EH (cell line): Measurements from ENCODE around the gene PARP12.
A peak's percentile ranks its signal among the peaks of the same experiment; 100 is the strongest.

ENCODE experiments used
- DNase-seq: peaks from one replicate; pipeline ENCODE4 v3.0.0-alpha.2; 2015; ENCODE audit warnings: low read depth

Gene PARP12

GRCh38 chr7:140059273-140060242, 3.2 kb downstream of the PARP12 start:
- DNase-seq = peak; percentile 95

DNA sequence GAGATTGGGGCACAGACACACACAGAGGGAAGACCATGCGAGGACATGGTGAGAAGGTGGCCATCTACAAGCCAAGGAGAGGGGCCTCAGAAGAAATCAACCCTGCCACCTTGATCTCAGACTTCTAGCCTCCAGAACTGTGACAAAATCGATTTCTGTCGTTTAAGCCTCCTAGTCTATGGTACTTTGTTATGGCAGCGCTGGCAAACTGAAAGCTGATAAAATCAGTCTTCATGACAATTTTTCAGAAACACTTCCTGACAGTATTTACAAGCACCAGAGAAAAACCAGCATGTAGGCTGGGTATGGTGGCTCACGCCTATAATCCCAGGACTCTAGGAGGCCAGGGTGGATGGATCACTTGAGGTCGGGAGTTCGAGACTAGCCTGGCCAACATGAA, 4.2 kb downstream of the PARP12 start:
- DNase-seq = no peak

GRCh38 chr7:140057143-140057535, 5.6 kb downstream of the PARP12 start:
- DNase-seq = no peak

DNA sequence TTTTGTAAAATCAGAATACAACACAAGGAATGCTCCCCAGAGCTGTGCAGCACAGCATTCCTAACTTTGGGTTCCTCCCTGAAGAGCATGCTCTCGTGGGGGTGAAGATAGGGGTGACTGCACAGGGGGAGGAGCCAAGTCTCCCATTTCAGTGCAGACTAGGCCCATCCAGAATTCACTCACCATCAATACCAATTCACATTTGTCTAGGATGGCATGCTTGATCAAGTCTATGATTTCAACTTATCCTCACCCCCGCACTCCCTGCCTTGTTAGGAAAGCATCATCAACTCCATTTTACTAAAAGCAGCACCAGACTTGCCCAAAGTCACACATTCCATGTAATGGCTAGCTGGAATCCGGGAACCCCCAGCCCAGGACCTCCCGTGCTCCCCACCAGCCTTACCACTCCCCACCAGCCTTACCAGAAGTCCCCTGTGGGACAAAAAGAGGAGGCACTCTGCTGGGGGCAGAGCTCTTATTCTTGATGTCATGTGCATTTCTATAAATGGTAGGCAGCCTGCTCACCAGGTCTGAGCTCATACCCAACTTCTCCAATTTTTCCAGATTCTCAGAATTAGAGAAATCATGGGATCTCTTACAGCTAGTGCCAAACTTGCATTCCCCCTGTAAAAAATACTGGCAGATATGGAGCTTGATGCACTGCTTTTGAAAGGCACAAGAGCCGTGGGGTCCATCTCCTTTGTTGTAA, 6.2 kb downstream of the PARP12 start:
- DNase-seq = no peak

- DNase-seq = no peak
Observed at GRCh38 chr7:140055833-140056232, 6.9 kb downstream of the PARP12 start.

DNA sequence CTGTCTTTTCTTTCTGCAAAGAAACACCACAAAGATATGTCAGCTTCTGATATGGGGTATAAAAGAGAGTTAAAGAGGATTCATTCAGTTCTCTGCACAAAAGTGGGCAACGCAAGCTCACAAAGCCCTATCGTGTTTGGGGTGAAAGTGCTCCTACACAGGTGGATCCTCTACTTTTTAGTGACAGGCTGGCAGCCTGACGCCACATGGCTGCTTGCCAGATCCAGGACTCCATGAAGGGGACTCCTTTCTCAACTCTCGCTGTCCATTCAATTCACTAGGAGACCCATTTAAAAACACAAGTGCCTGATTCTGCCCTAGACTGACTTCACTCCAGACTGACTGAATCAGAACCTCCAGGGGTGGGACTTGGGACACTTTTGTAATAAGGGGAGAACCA, 8.0 kb downstream of the PARP12 start:
- DNase-seq = no peak

DNA sequence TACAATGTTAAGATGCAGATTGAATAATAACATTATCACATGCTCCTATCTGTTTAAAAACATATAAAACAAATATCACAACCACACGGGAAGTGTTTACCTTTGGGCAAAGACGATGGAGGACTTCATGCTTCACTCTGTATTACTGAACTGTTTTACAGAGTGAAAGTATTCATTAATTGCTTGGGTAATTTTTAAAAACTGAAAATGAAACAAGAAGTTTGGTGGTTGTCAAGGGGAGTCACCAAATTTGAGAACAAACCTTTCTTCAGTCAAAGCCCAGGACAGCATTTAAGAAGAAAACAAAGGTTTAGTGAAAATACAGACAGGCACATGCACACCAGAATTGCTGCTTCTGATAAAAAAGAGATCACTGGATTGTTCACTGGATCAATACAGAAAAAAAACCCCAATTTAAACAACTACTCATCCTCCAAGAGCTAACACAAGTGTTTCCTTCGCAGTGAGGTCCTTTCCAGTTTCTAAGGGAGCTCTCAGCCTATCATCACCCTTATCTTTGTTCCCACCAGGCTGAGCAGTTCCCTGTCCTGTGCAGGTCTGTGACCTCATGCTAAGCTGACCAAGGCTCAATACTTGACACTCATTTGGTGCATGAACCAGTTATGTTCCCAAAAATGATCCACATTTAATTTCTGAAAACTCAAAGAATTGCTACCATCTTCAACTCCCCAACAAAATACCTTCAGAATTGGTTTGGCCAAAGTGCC, 8.8 kb downstream of the PARP12 start:
- no peak for DNase-seq

DNA sequence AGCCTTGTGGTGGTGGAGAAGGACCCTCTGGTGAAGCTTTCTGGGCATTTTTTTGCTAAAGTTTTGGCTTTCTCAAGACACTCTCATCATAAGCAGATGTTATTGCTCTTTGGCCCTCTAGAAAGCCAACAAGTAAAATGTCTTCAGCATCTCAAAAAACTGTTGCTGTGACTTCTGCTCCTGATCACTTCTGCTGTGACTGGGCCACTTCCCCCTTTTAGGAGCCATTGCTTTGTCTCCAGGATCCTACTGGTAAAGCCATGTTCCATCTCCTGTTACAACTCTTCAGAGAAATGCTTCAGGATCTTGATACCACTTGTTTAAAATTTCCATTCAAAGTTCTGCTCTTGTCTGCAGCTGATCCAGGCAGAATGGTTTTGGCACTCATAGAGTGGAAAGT, 10.9 kb downstream of the PARP12 start:
- DNase-seq = no peak

GRCh38 chr7:140050100-140050499, 12.7 kb downstream of the PARP12 start:
- DNase-seq = no peak

DNA sequence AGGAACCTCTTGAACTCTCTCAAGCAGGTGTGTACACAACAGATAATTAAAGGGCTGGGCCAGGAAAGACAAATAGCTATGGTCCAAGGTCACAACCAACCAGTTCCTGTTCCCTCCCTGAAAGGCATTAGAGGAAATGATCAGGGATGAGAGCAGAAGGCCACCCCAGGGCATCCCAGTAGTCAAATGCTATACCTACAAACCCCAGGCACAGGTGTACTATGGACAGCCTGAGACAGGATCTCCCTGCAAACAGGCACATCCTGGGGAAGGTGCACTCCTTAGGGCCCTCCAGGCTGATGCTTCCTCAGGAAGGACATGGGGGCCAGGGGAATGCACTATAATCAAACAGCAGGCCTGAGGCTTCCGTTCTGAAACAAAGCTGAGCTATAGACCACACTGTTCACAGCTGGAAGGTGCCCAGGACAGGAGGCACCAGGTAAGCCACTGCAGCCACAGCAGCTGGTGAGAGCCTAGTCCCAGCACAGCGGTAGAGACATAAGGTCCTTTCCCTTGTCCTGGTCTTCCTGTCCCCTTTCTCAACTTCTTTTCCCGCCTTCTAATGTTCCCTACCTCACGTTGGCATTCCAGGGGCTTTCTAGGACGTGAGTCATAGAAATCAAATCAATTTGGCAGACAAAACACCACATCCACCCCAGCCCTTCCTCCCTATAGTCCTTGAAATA, 13.3 kb downstream of the PARP12 start:
- DNase-seq = no peak

- DNase-seq = no peak
Observed at GRCh38 chr7:140048989-140049338, 13.8 kb downstream of the PARP12 start.

DNA sequence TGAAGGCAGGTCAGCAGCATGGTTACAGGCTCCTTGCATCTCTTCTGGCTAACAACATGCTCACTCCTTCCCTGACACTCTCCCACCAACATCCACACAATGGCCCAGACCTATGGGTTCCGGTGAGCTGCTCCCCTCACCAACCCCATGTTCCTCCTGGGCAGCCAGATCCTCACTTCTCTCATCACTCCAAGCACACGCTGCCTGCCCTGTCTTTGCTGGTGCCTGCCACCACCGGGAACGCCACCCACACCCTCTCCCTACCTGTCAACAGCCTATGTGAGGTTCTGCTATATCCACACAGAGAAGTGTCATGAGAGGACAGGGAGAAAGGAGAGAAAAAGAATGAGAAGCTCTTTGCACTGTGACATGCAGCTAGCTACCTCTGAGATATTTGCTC, 14.6 kb downstream of the PARP12 start:
- DNase-seq = no peak

DNA sequence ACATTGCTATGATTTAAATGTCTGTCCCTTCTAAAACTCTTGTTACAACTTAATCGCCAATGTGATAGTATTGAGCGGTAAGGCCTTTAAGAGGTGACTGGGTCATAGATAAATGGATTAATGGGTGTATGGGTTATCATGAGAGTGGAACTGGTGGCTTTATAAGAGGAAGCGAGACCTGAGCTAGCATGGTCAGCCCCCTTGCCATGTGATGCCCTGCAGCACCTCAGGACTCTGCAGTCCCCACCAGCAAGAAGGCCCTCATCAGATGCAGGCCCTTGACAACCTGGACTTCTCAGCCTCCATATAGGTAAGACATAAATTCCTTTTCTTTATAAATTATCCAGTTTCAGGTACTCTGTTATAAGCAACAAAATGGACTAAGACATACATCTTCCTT, 15.6 kb downstream of the PARP12 start:
- DNase-seq = no peak

DNA sequence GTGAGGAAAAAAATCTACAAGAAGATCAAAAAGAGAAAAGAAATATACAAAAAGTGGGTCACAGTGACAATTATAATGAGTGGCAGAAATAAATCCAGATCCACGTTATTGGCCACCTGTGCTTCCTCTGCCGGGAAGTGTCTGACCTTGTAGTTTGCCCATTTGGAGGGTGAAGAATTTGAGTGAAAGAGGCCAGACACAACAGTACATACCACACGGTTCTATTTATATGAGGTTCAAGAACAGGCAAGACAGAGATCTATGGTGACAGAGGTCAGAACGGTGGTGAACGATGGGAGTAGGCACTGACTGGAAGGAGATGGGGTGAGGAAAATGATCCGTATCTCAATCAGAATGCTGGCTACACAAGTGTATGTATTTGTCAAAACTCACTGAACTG, 17.1 kb downstream of the PARP12 start:
- DNase-seq = no peak

DNA sequence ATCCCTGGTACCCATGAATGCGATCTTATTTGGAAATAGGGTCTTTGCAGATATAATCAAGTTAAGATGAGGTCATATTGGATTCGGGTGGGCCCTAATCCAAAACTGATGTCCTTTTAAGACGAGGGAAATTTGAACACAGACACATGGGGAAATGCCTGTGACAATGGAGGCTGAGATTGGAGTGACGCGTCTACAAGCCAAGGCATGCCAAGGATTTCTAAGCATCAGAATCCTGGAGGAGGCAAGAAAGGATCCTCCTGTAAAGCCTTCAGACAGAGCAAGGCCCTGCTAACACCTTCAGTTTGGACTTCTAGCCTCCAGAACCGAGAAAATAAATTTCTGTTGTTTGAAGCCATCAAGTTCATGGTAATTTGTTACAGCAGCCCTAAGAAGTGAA, 18.5 kb downstream of the PARP12 start:
- DNase-seq = no peak

GRCh38 chr7:140042386-140042670, 20.4 kb downstream of the PARP12 start:
- no peak for DNase-seq

- peak; percentile 71 for DNase-seq
Observed at GRCh38 chr7:140041659-140042385, 20.9 kb downstream of the PARP12 start.

GRCh38 chr7:140039896-140040295, 22.9 kb downstream of the PARP12 start:
- no peak for DNase-seq

GRCh38 chr7:140039066-140039465, 23.7 kb downstream of the PARP12 start:
- peak; percentile 52 for DNase-seq

- DNase-seq = no peak
Observed at GRCh38 chr7:140036224-140036962, 26.4 kb downstream of the PARP12 start.
